ENCODE data around the gene CREB3L4.
"Not testable (repeated sequence)": the region's sequence is repeated elsewhere in the genome, so short reads cannot be mapped to it uniquely, and the experiment has no call there.

The CREB3L4 gene

GRCh38 chr1:153985941-153986761 is 18.4 kb downstream of the CREB3L4 start, which contains the start of gene RAB13:
Gene RAB13, minus strand, starts transcription at chr1:153986339. Its CDS starts 103 bp downstream, at chr1:153986236.
- no peak for DNase-seq

- DNase-seq, result no peak
Measured at GRCh38 chr1:153987621-153988020, 19.9 kb downstream of the CREB3L4 start.

GRCh38 chr1:153990468-153991150 is 22.9 kb downstream of the CREB3L4 start, which contains the start of gene RPS27:
Gene RPS27, plus strand, starts transcription at chr1:153990762. Its CDS starts 35 bp downstream, at chr1:153990797.
- DNase-seq, result peak; percentile 98

GRCh38 chr1:153991151-153991630 is 23.5 kb downstream of the CREB3L4 start:
- DNase-seq, result no peak

- DNase-seq, result no peak
Measured at GRCh38 chr1:153991806-153992205, 24.1 kb downstream of the CREB3L4 start.

- DNase-seq, result no peak
Measured at GRCh38 chr1:153995202-153995601, 27.5 kb downstream of the CREB3L4 start.

GRCh38 chr1:153995640-153996039 is 27.9 kb downstream of the CREB3L4 start:
- no peak for DNase-seq

- not testable (repeated sequence) for DNase-seq
Measured at GRCh38 chr1:153996882-153997281, 29.2 kb downstream of the CREB3L4 start.

GRCh38 chr1:154000420-154000819 is 32.7 kb downstream of the CREB3L4 start:
- DNase-seq, result no peak

- no peak for DNase-seq
Measured at GRCh38 chr1:154006136-154006535, 38.4 kb downstream of the CREB3L4 start.

- no peak for DNase-seq
Measured at GRCh38 chr1:154012129-154012528, 44.4 kb downstream of the CREB3L4 start.

GRCh38 chr1:154012543-154012942 is 44.8 kb downstream of the CREB3L4 start:
- not testable (repeated sequence) for DNase-seq

GRCh38 chr1:154014154-154014907 is 46.6 kb downstream of the CREB3L4 start:
- DNase-seq, result no peak

GRCh38 chr1:154019269-154019668 is 51.6 kb downstream of the CREB3L4 start:
- DNase-seq, result no peak

- no peak for DNase-seq
Measured at GRCh38 chr1:154019940-154020339, 52.2 kb downstream of the CREB3L4 start.
